GM21786 (cell line): Measurements from ENCODE around the gene FGD3.

Experiments used
- ATAC-seq: cut with Tn5 transposase; IDR thresholded peaks from one replicate; pipeline ENCODE4 v1.9.1; 2021; ENCODE audit not compliant: unreplicated experiment

The FGD3 gene

GRCh38 chr9:93028448-93029006 is 81.2 kb downstream of the FGD3 start:
- peak; percentile 63 for ATAC-seq

GRCh38 chr9:93030642-93031628 is 83.6 kb downstream of the FGD3 start:
- no peak for ATAC-seq

- ATAC-seq: no peak
Observed at GRCh38 chr9:93031629-93032430, 84.5 kb downstream of the FGD3 start.

GRCh38 chr9:93032545-93032944 is 85.2 kb downstream of the FGD3 start:
- no peak for ATAC-seq

- no peak for ATAC-seq
Observed at GRCh38 chr9:93033531-93033930, 86.2 kb downstream of the FGD3 start.

GRCh38 chr9:93035106-93035660 is 87.9 kb downstream of the FGD3 start:
- ATAC-seq: no peak

GRCh38 chr9:93035821-93036351 is 88.6 kb downstream of the FGD3 start:
- ATAC-seq: no peak

GRCh38 chr9:93036887-93037475 is 89.7 kb downstream of the FGD3 start:
- no peak for ATAC-seq

GRCh38 chr9:93037476-93037971 is 90.2 kb downstream of the FGD3 start:
- no peak for ATAC-seq

- no peak for ATAC-seq
Observed at GRCh38 chr9:93038918-93039317, 91.6 kb downstream of the FGD3 start.

GRCh38 chr9:93039456-93039855 is 92.1 kb downstream of the FGD3 start:
- no peak for ATAC-seq

- ATAC-seq: no peak
Observed at GRCh38 chr9:93039976-93040375, 92.7 kb downstream of the FGD3 start.

GRCh38 chr9:93040409-93040808 is 93.1 kb downstream of the FGD3 start:
- no peak for ATAC-seq

- no peak for ATAC-seq
Observed at GRCh38 chr9:93041108-93041802, 93.9 kb downstream of the FGD3 start.

- no peak for ATAC-seq
Observed at GRCh38 chr9:93043122-93043521, 95.8 kb downstream of the FGD3 start.

- ATAC-seq: no peak
Observed at GRCh38 chr9:93045521-93045920, 98.2 kb downstream of the FGD3 start.

GRCh38 chr9:93048566-93049448 is 101.5 kb downstream of the FGD3 start:
- no peak for ATAC-seq

- ATAC-seq: no peak
Observed at GRCh38 chr9:93049491-93049890, 102.2 kb downstream of the FGD3 start.

GRCh38 chr9:93050231-93050630 is 102.9 kb downstream of the FGD3 start:
- ATAC-seq: no peak
